Measurements from ENCODE around the gene AFF2. TPM values are rescaled to one million over a fixed set of nuclear protein-coding genes. Genes with fewer than 3 reads are reported as not detected.

The AFF2 gene
- total RNA-seq, 3 donors from 2014 or later = 4.6 to 41.0 (median 5.7) TPM

GRCh38 chrX:148613636-148614035 is 113.2 kb downstream of the AFF2 start:
- TF ChIP-seq CTCF (IDR thresholded peaks at IDR 0.05) = no peak
- no peak for TF ChIP-seq POLR2A (IDR thresholded peaks at IDR 0.05)
- TF ChIP-seq POLR2AphosphoS5 (IDR thresholded peaks at IDR 0.05) = no peak
- Histone ChIP-seq H3K36me3 (no peaks in the 10 kb centered on the region), H3K27ac (no peak overlapping the region), H3K4me3 (no peak overlapping the region), H3K27me3 (no peaks in the 10 kb centered on the region), H3K4me1 (no peaks in the 10 kb centered on the region), H3K9me3 (no peaks in the 10 kb centered on the region)
- intact Hi-C loops (cut with DNase I; ENCODE audit: low total_unique reads) = no loop called here
- no peak for DNase-seq (ENCODE audit: low spot score in 2 of 2)

- DNase-seq (ENCODE audit: low spot score in 2 of 2) = no peak
- intact Hi-C loops (cut with DNase I; ENCODE audit: low total_unique reads) = no loop called here
- TF ChIP-seq POLR2A (IDR thresholded peaks at IDR 0.05) = no peak
- no peak for TF ChIP-seq CTCF (IDR thresholded peaks at IDR 0.05)
- TF ChIP-seq POLR2AphosphoS5 (IDR thresholded peaks at IDR 0.05) = no peak
Observed at GRCh38 chrX:148615491-148615890, 115.1 kb downstream of the AFF2 start.

GRCh38 chrX:148618470-148619445 is 118.3 kb downstream of the AFF2 start:
- H3K27me3 ChIP-seq = peaks cover 0 to 9% of the 10 kb centered on the region in 2 donors
- no peak for DNase-seq (ENCODE audit: low spot score in 2 of 2)
- H3K4me1 ChIP-seq = no peaks in the 10 kb centered on the region
- TF ChIP-seq POLR2AphosphoS5 (IDR thresholded peaks at IDR 0.05) = no peak
- no peak for TF ChIP-seq POLR2A (IDR thresholded peaks at IDR 0.05)
- TF ChIP-seq CTCF (IDR thresholded peaks at IDR 0.05) = no peak
- no peaks in the 10 kb centered on the region for H3K9me3 ChIP-seq
- H3K36me3 ChIP-seq = no peaks in the 10 kb centered on the region
- no peak overlapping the region for H3K4me3 ChIP-seq
- intact Hi-C loops (cut with DNase I; ENCODE audit: low total_unique reads) = no loop called here
- H3K27ac ChIP-seq = no peak overlapping the region

More at GRCh38 chrX:148615491-148615890, 115.1 kb downstream of the AFF2 start:
- H3K27ac ChIP-seq = no peak overlapping the region
- no peak overlapping the region for H3K4me3 ChIP-seq
- H3K4me1 ChIP-seq = no peaks in the 10 kb centered on the region
- no peaks in the 10 kb centered on the region for H3K9me3 ChIP-seq
- H3K27me3 ChIP-seq = no peaks in the 10 kb centered on the region
- no peaks in the 10 kb centered on the region for H3K36me3 ChIP-seq

- Histone ChIP-seq H3K9me3 (no peaks in the 10 kb centered on the region), H3K27me3 (peaks cover 0 to 9% of the 10 kb centered on the region in 2 donors), H3K27ac (no peak overlapping the region), H3K4me1 (no peaks in the 10 kb centered on the region), H3K36me3 (no peaks in the 10 kb centered on the region), H3K4me3 (no peak overlapping the region)
- DNase-seq (ENCODE audit: low spot score in 2 of 2) = no peak
- intact Hi-C loops (cut with DNase I; ENCODE audit: low total_unique reads) = no loop called here
- TF ChIP-seq POLR2AphosphoS5 (IDR thresholded peaks at IDR 0.05) (no peak), CTCF (IDR thresholded peaks at IDR 0.05) (no peak), POLR2A (IDR thresholded peaks at IDR 0.05) (no peak)
Observed at GRCh38 chrX:148620023-148620422, 119.6 kb downstream of the AFF2 start.

GRCh38 chrX:148624951-148625474 is 124.6 kb downstream of the AFF2 start:
- DNase-seq (ENCODE audit: low spot score in 2 of 2) = no peak
- Histone ChIP-seq H3K4me3 (no peak overlapping the region), H3K9me3 (no peaks in the 10 kb centered on the region), H3K36me3 (no peaks in the 10 kb centered on the region), H3K27ac (no peak overlapping the region), H3K27me3 (peaks cover 0 to 15% of the 10 kb centered on the region in 2 donors), H3K4me1 (no peaks in the 10 kb centered on the region)
- TF ChIP-seq POLR2A (IDR thresholded peaks at IDR 0.05) (no peak), POLR2AphosphoS5 (IDR thresholded peaks at IDR 0.05) (no peak), CTCF (IDR thresholded peaks at IDR 0.05) (no peak)
- intact Hi-C loops (cut with DNase I; ENCODE audit: low total_unique reads) = no loop called here
